GM21825 (cell line): ENCODE results near the gene PLEKHG4B.
"Not testable (repeated sequence)": the region's sequence is repeated elsewhere in the genome, so short reads cannot be mapped to it uniquely, and the experiment has no call there.

Source experiments
- ATAC-seq: cut with Tn5 transposase; IDR thresholded peaks from one replicate; pipeline ENCODE4 v1.9.1; 2021; ENCODE audit warnings: mild to moderate bottlenecking, moderate library complexity; ENCODE audit not compliant: unreplicated experiment

PLEKHG4B gene

DNA sequence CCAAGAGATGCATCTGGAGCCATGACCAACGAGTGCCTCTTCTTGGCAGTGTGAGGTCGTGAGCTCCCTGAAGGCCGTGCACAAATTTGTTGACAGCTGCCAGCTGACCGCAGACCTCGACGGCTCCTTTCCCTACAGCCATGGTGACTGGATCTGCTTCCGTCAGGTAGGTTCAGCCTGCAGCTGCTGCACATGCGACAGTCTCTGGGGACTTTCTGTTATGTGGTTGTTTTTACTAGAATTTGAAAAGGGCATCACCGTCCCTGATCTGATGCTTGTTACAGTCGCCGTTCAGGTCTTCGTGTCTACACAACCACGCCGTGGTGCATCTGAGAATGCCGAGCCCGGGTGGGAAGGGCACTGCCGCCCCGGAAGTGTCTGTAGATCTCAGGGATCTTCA is 62.9 kb downstream of the PLEKHG4B start:
- ATAC-seq = no peak

DNA sequence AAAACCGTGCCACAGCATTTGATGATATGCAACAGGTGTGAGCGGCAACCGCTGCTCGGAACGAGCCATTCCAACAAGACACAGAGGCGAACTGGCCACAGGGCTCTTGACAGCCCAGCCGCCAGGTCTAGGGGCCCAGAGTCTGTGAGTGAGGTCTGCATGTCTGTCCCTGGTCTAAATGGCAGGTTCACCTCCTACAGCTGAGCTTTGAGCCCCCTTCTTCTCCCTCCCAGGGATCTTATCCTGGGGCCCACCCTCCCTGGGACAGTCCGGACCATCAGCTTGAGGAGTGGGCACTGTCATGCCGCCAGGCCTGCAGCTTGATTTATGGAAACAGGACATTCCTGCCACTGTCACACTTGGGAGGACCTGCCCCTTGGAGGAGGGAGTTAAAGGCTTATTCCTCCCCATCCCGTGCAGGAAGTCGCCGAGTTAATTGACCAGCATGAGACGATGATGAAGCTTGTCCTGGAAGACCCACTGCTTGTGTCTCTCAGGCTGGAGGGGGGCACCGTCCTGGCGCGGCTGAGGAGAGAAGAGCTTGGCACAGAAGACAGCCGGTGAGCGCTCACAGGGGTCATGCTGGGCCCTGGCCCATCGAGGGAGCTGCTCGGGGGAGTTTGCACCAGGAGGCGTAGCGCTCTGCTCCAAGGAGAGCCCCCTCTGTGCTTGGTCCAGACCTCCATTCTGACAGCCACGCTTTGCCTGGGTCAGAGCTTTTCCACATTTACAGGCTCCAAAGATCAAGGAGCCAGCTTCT is 63.9 kb downstream of the PLEKHG4B start:
- no peak for ATAC-seq

DNA sequence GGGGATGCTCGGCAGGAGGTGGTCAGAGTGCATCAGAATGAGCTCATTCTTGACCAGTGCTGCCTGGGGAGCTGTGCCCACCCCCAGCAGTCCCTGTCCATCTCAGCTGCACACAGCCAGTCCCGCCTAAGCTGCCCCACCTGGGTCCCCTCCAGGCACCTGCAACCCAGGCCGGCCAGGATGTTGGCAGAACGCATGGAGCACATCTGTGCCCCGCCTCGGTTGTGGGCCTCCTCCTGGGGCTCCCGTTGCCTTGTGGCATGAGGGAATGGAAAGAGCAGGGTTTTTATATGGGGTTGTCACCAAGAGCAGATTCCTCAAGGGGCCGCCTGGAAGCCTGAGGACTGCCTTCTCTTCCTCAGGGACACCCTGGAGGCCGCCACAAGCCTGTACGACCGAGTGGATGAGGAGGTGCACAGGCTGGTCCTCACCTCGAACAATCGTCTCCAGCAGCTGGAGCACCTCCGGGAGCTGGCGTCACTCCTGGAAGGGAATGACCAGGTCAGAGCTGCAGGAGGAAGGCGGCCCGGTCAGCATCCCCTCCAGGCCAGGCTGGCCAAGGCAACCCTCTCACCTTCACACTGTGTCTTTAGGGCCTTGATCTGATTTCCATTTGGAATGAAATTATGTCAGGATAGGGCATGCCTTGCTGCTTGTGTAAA is 64.6 kb downstream of the PLEKHG4B start:
- ATAC-seq = no peak

DNA sequence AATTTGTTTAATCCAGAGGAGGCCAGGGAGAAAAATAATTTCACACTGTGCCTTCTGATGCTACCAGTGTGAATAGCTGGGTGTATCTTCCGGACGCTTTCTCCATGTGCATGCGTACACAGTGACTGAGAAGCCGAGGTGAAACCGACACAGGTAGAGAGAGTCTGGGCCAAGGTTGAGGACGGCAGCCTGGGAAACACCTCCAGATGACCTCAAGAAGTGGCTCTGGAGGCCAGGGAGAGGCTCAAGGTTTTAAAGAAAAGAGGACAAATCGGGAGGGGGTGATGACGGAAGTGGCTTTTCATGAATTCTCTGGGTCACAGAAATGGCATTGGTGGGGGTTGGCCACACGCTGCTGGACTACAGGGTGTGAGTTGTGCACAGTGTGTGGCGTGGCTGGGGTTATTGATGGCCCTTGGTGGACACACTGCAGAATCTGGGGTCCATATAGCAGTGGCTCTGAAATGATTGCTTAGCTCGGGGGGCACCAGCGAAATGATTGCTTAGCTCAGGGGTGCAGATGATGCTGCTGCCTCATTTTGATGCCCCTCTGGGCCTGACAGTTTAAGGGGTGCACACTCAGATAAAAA is 65.3 kb downstream of the PLEKHG4B start:
- no peak for ATAC-seq

DNA sequence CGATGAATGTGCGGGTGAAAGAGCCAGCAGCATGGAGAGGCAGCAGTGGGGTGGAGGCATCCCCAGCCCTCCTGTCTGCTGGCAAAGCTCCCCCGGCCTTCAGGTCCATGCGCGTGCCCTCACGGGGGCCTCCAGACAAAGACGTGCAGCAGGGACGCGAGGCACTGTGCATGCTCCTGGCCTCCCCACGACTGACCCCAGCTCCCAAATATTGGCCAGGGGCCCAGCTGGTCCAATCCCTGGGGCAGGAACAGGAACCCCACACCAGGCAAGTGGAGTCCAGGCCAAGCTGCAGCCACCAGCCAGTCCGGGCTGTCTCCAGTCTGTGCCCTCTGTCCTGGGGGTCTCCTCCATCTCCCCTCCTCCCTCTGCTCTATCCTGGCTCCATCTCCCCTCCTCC is 65.8 kb downstream of the PLEKHG4B start:
- ATAC-seq = no peak

DNA sequence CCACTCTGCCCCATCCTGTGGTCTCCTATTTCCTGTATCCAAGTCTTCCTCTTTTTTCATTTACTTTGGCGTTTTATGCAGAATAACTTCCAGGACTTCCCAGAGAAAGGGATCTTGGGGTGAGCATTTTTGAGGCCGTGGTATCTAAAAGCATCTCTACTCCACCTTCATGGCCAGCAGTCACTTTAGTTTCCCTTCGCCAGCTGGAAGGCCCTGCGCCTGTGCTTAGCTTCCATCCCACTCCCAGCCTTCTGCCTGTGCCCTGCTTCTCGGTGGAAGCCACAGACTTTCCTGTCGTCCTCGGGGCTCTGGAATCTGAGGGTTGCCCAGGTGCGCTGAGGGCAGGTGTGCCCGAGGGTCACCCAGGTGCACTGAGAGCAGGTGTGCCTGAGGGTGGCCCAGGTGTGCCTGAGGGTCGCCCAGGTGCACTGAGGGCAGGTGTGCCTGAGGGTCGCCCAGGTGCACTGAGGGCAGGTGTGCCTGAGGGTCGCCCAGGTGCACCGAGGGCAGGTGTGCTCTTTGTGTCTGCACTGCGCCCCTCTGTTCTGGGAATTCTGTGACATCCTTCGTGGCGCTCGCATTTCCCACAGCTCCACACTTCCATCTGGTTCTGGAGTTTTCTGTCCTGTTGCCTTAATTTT is 67.0 kb downstream of the PLEKHG4B start:
- ATAC-seq = no peak

DNA sequence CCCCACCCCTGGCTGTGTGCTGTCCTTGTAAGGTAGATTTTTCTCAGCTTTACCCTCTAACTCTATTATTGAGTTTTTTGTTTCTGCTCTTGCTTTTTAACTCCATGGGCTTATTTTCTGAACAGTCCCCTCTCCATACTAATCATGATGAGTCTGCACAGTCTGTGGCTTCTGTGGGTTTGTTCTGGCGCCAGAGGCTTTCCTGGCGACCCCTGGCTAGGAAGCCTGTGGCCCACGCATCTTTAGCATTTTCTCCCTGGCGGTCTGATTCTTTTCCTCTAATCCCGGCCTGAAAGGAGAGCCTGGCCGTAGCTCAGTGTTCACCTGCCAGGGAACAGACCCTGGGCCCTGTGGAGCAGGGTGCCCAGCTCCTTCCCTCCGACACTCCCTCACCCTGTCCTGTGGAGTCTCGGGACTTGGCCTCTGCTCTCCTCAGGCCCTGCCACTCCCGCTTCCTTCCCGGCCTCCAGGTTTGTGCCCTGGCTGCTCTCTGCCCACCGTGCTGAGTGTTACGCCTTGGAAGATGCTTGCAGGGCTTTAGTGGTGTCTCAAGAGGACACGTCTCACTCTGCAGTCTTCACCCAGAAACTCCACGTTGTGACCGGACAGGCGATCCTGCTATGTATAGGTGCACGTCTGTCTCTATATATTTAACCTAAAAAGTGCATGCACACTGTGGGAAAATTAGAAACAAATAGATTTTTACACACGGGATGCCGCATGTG is 67.6 kb downstream of the PLEKHG4B start:
- no peak for ATAC-seq

DNA sequence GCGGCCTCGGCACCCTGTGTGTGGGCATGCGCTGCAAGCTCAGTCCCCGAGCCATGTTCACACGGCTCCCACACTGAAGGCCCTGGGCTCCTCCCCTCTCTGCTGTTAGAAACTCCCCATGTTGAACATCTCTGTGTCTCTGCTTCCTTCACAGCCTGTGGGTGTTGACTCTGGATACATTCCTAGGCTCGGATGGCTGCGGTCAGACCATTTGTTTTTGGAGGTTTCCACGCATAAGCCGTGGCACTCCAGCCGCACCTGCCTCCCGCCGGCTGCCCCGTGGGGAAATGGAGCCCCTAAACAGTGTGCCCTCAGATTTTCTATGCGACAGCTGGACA is 68.2 kb downstream of the PLEKHG4B start:
- ATAC-seq = no peak

DNA sequence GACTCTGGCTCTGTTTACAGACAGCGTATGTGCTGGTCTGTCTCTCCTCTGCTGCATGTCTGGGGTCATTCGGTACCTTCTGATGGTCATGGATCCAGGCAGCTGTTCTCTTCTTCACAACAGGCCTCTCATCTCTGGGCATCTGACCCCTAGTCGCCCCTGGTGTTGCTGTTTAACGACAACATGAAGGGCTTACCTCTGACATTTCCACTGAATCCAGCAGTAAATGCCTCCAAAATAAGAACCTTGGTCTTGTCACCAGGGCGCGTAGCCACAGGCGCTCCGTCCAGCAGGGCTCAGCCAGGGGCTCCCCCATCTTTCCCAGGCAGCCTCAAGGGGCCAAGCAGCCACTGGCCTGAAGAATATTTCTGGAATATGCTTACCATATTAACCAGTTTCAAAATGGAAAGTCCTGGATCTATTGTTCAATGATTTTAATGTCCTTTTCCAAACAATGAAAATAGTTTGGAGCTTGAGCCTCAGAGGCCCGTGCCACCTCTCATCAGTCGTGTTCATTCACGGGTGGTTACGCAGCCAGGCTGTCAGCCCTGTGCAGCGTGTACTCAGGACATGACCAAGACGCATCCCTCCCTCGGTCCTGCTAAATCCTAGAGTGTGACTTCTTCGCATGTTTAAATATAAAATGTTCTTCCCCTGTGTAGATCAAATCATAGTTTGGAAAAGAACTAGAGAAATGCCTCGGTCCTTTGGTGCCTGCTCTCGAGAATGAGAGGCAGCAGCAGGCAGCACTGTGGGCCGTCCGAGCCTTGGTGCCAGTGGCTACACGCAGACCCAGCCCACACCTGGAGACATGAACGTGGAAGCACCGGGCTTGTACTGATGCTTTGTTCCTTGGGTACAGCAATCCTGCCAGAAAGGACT is 69.2 kb downstream of the PLEKHG4B start:
- no peak for ATAC-seq

DNA sequence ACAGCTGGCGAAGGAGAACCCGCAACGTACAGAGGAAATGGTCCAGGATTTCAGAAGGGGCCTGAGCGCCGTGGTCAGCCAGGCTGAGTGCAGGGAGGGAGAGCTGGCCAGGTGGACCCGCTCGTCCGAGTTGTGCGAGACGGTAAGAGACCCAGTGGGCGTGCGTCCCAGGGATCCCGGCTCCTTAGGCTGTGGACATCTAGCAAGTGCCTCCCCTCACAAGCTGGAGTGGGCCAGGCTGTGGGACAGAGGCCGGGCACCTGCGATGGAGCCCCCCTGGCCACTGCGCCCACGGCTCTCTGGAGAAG is 69.8 kb downstream of the PLEKHG4B start:
- no peak for ATAC-seq

DNA sequence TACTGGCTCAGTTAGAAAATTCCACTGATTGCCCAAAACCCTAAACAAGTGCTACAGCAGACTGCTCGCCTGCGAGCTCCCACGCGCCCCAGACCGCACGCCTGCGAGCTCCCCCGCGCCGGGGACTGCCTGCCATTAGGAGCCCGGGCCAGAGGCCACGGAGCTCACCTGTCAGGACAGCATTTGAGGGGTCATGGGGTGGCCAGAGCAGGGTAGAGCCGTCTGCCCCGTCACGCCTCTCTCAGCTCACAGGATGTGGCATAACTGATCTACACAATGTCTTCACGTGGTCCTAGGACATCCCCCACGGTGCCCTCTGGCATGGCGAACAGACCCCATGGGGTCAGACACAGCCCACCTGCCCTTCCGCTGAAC is 70.2 kb downstream of the PLEKHG4B start:
- no peak for ATAC-seq

DNA sequence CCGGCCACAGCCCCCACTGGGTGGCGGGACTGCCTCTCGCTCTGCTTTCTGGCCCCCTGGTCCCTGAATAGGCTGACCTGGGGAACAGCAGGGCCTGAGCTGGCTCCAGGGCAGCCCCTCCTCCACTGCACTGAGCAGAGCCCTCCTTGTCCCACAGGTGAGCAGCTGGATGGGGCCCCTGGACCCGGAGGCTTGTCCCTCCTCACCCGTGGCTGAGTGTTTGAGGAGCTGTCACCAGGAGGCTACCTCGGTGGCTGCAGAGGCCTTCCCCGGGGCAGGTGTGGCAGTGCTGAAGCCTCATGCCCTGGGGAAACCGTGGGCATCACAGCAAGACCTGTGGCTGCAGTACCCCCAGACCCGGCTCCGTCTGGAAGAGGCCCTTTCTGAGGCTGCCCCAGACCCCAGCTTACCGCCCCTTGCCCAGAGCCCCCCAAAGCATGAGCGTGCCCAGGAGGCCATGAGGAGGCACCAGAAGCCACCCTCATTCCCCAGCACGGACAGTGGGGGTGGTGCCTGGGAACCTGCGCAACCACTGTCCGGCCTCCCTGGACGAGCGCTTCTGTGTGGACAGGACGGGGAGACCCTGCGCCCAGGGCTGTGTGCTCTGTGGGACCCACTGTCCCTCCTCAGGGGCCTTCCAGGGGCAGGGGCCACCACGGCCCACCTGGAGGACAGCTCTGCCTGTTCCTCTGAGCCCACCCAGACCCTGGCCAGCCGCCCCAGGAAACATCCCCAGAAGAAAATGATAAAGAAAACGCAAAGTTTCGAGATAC is 70.8 kb downstream of the PLEKHG4B start:
- ATAC-seq = no peak

DNA sequence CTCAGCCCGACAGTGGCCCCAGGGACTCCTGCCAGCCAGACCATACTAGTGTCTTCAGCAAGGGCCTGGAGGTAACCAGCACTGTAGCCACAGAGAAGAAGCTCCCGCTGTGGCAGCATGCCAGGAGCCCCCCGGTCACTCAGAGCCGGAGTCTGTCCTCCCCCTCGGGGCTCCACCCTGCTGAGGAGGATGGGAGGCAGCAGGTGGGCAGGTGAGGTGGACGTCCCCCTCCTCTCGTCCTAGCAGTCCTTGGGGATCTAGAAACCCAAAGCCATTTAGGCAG is 71.3 kb downstream of the PLEKHG4B start:
- ATAC-seq = no peak

DNA sequence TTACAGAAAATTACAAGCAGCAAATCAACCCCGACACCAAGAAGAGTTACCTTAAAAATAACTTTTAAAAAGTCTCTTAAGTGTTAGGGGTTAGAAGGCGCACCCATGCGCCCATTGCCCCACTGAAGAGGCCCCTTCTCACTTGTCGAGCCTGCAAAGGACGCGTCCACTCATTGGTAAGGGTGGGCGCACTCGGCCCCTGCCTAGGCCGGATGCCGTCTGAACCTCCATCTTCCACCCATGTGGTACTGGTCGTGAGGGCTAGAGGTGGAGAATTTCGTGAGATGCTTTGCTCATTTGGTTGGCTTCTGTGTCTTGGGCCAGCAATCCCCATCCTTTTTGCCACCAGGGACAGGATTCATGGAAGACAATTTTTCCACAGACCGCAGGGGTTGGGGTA is 71.9 kb downstream of the PLEKHG4B start:
- ATAC-seq = no peak

DNA sequence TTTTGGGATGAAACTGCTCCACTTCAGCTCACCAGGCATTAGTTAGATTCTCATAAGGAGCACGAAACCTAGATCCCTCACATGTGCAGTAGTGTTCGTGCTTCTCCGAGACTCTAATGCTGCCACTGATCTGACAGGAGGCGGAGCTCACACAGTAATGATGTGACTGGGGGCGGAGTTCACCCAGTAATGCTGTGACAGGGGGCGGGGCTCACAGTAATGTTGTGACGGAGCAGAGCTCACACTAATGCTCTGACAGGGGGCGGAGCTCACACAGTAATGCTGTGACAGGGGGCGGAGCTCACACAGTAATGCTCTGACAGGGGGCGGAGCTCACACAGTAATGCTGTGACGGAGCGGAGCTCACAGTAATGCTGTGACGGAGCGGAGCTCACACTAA is 72.3 kb downstream of the PLEKHG4B start:
- ATAC-seq = no peak

DNA sequence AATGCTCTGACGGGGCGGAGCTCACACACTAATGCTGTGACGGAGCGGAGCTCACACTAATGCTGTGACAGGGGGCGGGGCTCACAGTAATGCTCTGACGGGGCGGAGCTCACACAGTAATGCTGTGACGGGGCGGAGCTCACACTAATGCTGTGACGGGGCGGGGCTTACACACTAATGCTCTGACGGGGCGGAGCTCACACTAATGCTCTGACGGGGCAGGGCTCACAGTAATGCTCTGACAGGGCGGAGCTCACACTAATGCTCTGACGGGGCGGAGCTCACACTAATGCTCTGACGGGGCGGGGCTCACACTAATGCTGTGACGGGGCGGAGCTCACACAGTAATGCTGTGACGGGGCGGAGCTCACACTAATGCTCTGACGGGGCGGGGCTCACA is 72.8 kb downstream of the PLEKHG4B start:
- ATAC-seq = not testable (repeated sequence)

DNA sequence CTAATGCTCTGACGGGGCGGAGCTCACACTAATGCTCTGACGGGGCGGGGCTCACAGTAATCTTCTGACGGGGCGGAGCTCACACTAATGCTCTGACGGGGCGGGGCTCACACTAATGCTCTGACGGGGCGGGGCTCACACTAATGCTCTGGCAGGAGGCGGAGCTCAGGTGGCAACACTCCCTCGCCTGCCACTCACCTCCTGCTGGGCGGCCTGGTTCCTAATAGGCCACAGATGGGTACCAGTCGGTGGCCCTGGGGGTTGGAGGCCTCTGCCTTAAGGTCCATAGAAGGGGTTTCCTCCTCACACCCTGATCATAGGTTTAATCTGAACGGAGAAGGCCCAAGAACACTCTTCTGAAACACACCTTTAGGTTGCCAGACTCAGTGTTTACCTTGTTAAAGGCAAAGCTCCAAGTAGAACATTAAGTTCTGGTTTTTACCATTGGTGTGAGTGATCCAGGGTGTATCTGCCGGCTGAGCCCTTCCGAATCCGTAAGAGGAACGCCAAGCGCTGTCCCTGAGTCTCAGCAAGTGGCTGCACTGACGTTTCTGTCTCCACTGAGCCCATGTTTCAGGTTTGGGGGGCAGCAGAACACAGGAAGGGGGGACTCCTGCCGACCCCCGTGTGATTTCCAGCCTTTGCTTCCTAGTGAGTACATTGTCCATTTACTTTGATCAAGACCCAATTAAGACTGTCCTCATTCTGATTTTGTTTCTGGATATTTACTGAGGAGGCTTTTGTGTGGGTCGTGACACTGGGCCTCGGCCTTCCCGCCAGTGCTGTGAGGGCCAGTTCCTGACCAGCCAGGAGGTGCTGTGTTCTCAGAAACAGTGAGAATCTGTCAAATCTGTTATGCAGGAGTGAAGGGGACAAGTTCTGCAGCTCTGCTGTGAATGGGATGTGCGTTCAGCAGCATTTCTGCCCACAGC is 74.7 kb downstream of the PLEKHG4B start:
- ATAC-seq = no peak

DNA sequence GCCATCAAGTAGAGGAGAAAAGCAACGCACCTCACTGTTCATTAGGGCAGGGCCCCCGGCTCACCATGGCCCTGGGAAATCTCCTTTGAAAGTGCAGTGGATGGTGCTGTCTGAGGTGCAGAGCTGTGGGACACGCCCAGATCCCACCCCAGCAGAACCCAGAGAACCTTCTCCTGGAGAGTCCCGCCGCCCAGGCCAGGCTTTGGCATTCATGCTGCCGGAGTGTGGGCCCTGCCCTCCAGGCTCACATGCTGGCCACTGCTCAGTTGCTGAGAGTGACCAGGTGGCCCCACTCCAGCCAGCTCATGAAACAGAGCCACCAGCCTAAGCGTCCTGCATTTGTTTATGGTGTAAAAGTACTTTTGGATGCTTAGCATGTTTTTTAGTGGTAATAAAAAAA is 75.5 kb downstream of the PLEKHG4B start:
- ATAC-seq = no peak
